Measurements from ENCODE around the gene GPR61.

GPR61 gene

GRCh38 chr1:109508001-109508872 lies 31.4 kb upstream of the GPR61 start:
- FAIRE-seq (no peak), DNase-seq (ENCODE audit: insufficient read length, low spot score) (no peak)

- no peak for FAIRE-seq
Observed at GRCh38 chr1:109508873-109509175, 30.8 kb upstream of the GPR61 start.

DNA sequence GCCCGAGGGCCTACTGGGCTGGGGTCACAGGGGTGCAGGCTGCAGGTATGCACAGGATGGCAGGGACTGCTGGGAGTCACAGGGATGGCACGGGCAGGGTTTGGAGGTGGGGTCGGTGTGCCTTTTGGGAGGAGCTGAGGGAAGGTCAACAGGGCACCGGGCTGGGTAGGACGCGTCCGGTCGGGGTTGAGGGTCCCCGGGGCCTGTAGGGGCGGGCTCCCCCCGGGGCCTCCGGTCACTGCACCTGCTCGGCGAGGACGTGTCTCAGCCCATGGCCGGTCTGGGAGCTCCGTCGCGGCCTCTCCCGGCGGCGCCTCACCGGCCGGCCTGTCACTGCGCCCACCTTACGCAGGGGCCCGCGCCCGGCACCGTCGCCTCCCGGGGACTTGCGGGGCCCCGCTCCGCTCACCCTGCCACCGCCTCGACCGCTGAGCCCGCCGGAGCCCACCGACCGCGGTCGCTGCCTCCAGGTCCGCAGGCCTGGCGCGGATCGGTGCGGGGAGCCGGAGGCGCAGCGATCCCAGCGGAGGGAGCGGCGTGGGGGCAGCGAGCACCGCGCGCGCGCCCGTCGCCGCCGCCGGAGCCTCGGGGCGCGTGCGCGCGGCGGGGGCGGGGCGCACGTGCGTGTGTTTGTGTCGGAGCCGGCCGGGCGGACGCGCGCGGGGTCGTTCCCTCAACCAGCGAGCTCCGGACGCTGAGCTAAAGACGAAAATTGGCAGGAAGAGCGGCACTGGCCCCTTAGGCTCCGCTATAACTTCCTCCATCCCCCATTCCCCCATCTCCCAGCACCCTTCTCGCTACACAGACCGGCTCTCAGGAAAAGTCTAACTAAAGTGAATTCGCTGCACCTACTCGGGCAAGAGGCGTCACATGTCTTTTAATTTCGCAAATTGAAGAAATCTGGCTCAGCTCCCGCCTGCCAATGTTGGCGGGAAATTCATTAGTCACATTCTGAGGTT lies 30.2 kb upstream of the GPR61 start, which contains the start of gene AMIGO1:
Gene AMIGO1 (minus strand): TSS at position 552 of the 959 bp plus-strand sequence. CDS start 815 bp downstream, outside the sequence.
- FAIRE-seq (no peak), DNase-seq (ENCODE audit: insufficient read length, low spot score) (peak; percentile 47)

More at GRCh38 chr1:109508873-109509175, 30.8 kb upstream of the GPR61 start:
- DNase-seq (ENCODE audit: insufficient read length, low spot score), result no peak

GRCh38 chr1:109513110-109513710 lies 26.5 kb upstream of the GPR61 start:
- DNase-seq (ENCODE audit: insufficient read length, low spot score) (no peak), FAIRE-seq (no peak)

- FAIRE-seq, result no peak
- no peak for DNase-seq (ENCODE audit: insufficient read length, low spot score)
Observed at GRCh38 chr1:109514846-109515245, 24.8 kb upstream of the GPR61 start.

DNA sequence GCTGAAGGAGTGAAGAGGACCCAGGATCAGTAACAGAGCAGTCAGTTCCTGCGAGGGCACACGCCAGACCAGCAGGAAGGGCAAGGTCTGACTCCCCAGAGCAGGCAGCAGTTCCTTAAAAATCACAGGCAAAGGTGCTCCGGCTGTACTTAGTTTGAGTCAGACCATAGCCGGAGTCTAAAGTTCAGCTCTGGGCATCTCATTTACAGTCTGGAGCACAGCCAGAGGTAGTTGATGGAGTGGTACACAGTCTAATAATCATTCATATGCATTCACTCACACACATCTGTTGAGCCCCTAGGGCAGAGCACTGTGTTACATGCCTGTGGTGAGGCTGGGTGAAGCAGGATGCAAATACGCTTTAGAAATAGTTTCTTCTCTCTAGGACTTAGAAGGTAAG lies 22.8 kb upstream of the GPR61 start:
- FAIRE-seq, result no peak
- no peak for DNase-seq (ENCODE audit: insufficient read length, low spot score)

GRCh38 chr1:109517337-109517736 lies 22.3 kb upstream of the GPR61 start:
- FAIRE-seq, result no peak
- no peak for DNase-seq (ENCODE audit: insufficient read length, low spot score)

DNA sequence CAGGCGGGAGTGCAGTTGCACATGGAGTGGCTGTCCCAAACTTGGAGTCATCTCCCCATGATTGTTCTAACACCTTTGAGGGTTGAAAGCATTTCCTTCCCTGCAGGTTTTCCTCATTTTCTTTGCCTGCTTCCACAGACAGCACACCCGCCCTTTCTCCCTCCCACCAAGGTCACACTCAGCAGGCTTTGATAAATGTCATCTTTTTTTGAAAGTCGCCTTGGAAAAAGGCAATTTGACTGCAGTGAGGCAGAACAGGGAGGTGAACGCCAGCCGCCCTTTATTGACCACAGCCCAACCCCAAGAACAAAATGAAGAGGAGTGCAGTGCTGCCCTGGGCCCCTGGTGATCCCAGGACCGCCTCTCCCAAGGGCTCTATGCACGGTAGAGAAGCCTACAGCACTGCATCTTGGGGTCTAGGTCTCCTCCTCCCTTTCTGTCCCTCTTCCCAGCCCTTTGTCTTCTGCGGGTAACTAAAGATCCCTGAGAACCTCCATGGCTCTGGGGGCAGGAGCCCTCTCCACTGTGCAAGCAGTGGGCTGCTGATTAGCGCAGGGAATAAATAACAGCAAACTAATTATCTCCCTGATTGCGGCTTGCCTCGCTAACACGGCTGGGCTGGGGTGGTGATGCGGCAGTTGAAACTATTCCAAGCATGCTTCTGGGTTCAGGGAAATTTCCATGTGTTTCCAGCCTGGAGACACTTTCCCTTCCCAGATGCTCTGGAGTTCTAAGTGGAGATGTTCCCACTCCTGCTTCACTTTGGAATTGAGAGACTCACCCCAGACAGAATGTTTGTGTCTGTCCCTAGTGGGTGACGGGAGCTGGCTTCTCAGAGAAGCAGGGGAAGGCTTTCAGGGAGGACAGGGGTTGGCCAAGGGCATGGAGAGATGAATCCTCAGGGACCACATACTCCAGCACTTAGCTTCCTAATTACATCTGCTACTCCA lies 18.4 kb upstream of the GPR61 start:
- no peak for DNase-seq (ENCODE audit: insufficient read length, low spot score)
- FAIRE-seq, result no peak

GRCh38 chr1:109522026-109522425 lies 17.6 kb upstream of the GPR61 start:
- no peak for DNase-seq (ENCODE audit: insufficient read length, low spot score)
- FAIRE-seq, result no peak

GRCh38 chr1:109523706-109524105 lies 16.0 kb upstream of the GPR61 start:
- FAIRE-seq, result no peak
- DNase-seq (ENCODE audit: insufficient read length, low spot score), result no peak

- FAIRE-seq, result no peak
- DNase-seq (ENCODE audit: insufficient read length, low spot score), result no peak
Observed at GRCh38 chr1:109527098-109527811, 12.4 kb upstream of the GPR61 start.

DNA sequence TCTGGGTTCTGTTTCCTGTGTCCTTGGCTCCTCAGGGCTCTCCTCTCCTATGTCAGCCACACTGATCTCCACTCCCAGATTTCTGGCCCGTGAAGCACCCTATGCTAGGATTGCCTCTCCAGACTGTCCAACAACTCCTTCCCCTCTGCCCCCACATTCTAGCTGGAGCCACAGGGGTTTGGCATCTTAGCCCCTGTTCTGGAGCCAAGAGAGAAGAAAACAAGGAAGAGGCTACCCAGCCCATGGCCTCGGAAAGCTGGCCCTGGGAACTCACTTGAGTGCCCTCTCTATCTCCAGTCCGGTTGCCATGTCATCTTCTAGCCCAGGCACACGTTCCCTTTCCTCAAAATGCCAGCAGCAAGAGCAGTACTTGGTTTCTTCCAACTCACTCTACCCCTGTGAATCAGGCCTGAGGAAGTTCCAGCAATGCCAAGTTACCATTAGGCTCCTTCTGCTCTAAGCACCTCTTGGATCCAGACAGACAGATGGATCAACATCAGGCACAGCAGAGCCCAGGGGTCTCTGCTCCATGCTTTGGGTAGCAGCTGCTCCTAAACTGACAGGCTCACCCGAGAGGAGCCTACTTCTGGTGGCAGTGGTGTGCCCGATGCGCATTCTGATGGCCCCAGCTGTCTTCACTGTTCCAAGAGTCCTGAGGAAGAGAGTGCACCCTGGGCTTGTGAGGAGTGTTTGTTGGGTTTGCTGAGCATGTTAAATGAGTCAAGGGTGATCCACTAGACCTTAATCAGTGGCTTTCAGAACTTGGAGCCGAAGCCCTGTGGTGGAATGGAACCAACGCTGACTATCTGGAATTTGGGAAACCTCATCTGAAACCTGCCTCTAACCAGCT lies 11.6 kb upstream of the GPR61 start:
- no peak for DNase-seq (ENCODE audit: insufficient read length, low spot score)
- FAIRE-seq, result no peak

- FAIRE-seq, result no peak
- no peak for DNase-seq (ENCODE audit: insufficient read length, low spot score)
Observed at GRCh38 chr1:109528712-109529111, 11.0 kb upstream of the GPR61 start.

DNA sequence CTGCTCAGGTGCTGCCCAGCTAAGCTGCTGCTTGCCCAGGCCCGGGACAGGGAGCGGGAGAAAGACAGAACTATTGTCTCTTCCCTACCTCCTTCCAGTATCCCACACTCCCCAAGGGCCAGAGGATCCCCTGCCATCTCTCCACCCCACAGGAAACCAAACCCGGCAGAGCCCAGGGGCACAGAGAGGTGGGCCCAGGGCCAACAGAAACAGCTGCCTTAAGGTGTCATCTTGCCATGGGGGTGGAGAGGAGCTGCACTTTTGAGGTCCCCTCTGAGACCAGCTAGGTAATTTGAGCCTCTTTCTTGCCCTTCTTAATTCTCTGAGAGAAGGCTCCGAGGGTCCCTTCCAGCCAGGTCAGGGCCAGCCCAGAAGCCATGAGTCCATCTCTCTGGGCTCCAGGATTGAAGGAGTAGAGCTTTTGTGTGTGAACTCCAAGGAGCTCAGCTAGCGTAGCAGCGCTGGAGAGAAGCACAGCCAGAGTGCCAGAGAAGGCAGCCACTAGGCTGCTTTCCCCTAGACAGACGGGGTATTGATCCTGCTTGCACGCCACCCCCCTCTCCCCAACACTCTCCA lies 9.7 kb upstream of the GPR61 start:
- FAIRE-seq (no peak), DNase-seq (ENCODE audit: insufficient read length, low spot score) (no peak)

DNA sequence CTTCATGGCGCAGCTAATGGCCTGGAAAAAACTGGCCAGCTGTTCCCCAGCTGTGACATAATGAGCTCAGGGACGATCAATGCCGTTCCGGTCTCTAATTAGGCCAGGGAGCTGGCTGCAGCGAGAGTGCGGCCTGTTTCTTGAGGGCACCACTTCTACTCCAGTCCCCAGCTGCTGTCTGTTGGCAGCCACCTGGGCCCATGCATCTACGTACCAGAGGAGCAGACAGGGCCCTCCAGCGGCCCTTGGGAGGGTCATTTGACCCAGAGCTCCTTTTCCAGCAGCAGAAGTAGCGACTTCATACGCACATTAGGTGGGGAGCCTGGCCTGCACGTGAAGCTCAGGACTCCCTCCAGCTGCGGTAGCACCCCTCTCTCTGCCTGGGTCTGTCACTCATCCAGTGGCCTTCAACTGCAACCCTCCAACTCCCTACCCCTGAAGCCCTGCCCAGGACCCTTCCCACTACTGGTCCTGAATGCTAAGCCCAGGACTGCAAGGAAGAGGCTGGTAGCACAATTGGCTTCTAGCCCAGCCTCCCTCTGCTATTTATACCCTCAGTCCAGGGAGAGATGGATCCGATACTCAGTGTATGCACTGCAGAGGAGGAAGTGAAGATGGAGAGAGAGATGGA lies 9.1 kb upstream of the GPR61 start:
- FAIRE-seq (no peak), DNase-seq (ENCODE audit: insufficient read length, low spot score) (no peak)

- FAIRE-seq, result no peak
Observed at GRCh38 chr1:109531380-109531779, 8.3 kb upstream of the GPR61 start.

DNA sequence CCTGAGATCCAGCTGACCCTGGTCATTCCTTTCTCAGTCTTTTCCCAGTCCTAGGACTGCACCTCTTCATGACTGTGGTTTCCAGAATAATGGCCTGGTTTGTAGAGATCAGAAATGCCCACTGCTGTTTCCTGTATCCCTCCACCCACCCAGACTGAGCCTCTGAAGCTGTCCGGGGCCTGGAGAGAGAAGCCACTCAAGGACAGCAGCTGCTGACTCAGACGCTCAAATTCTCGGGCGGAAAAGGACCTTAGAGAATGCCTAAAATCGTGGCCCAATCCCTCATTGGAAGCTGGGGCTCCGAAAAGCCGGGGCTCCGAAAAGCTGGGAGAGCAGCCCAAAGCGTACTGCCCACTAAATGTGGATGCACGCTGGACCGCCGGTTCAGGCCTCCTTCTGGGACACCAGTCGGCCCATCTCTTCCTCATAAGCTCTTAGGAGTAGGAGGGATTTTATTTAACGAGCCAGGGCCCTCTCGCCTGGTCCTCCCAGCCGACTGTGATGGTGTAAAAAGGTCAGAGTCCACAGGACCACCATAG lies 7.8 kb upstream of the GPR61 start:
- FAIRE-seq (no peak), DNase-seq (ENCODE audit: insufficient read length, low spot score) (no peak)

More at GRCh38 chr1:109531380-109531779, 8.3 kb upstream of the GPR61 start:
- DNase-seq (ENCODE audit: insufficient read length, low spot score), result no peak

Data from HTR-8/SVneo (cell line).